Duodenal mucosa (tissue), 2 donors: ENCODE results near the gene ASB3.
"Not testable (repeated sequence)": the region's sequence is repeated elsewhere in the genome, so short reads cannot be mapped to it uniquely, and the experiment has no call there.

Source experiments
- H3K27ac ChIP-seq: one replicate; pipeline ENCODE4 v1.7.0; 2013; ENCODE audit warnings: low read depth, low read length
- H3K27me3 ChIP-seq, 2 donors: one replicate each; pipeline ENCODE4 v1.7.0; 2013; ENCODE audit warnings: low read length in 2 of 2, control low read depth in 1 of 2; ENCODE audit not compliant: insufficient read depth in 2 of 2, control insufficient read depth in 1 of 2
- H3K36me3 ChIP-seq, 2 donors: one replicate each; pipeline ENCODE4 v1.7.0; 2013; ENCODE audit warnings: low read length in 2 of 2, control low read depth in 1 of 2; ENCODE audit not compliant: insufficient read depth in 2 of 2, control insufficient read depth in 1 of 2
- H3K4me1 ChIP-seq, 2 donors: one replicate each; pipeline ENCODE4 v1.7.0; 2013; ENCODE audit warnings: low read length in 2 of 2, control low read depth in 1 of 2; ENCODE audit not compliant: insufficient read depth in 2 of 2, control insufficient read depth in 1 of 2
- H3K4me3 ChIP-seq, 2 donors: one replicate each; pipeline ENCODE4 v1.7.0; 2013; ENCODE audit warnings: low read length in 2 of 2, low read depth in 1 of 2
- H3K9ac ChIP-seq, 2 donors: one replicate each; pipeline ENCODE4 v1.7.0; 2013; ENCODE audit warnings: low read length in 2 of 2, low read depth in 1 of 2
- H3K9me3 ChIP-seq, 2 donors: one replicate each; pipeline ENCODE4 v1.7.0; 2013; ENCODE audit warnings: low read length in 2 of 2, control low read depth in 1 of 2; ENCODE audit not compliant: control insufficient read depth in 1 of 2

ASB3 gene

DNA sequence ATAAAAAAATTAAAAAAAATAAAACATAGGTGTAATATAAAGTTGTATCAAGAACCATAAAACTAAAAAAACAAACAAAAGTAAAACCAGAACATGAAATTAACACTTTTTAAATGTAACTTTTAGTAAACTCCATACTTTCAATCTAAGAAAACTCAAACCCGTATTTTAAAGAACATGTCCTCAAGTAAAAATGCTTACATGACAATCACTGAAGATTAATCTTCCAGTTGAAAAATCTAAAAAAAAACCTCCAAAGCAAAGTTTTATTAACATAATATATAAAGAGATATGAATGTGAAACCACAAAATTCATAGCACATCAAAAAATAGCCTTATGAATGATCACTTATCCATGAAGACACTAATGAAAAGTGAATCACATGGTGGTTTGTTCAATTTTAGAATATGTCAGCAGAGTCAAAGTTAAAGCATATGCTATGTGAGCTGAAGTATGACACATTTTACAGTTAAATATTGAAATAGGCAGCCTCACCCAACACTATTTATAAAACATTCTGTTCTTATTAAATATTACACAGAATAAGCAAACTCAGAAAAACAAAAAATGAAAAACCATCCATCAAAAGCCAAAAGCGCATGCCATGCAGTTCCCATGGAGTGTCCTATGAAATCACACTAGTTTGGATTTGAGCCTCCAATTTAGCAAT lies 42.2 kb downstream of the ASB3 start:
- Histone ChIP-seq H3K4me1 (no peaks in the 10 kb centered on the region), H3K9me3 (no peaks in the 10 kb centered on the region), H3K36me3 (peaks cover 11 to 12% of the 10 kb centered on the region in 2 donors), H3K4me3 (no peak overlapping the region), H3K27me3 (no peaks in the 10 kb centered on the region), H3K27ac (no peak overlapping the region), H3K9ac (no peak overlapping the region)

DNA sequence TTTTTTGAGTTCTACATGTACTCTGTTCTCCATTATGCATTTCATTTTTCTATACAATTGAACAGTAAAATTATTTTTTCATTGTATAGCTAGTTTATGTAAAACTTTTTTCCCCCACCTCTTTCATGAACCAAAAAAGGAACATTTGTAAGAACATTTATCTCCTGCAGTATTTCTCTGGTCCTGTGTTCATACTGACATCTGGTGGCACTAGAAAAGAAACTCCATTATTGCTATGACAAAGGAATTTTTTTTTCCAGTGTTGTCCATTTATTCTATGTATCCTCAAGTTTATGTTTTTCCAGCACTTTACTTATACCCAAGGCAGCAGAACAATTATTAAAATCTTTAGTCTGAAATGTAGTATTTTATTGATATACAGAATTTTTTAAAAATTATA lies 46.6 kb downstream of the ASB3 start:
- no peaks in the 10 kb centered on the region for H3K27me3 ChIP-seq
- no peaks in the 10 kb centered on the region for H3K4me1 ChIP-seq
- H3K9me3 ChIP-seq, result no peaks in the 10 kb centered on the region
- no peak overlapping the region for H3K9ac ChIP-seq
- peaks cover 3 to 5% of the 10 kb centered on the region in 2 donors for H3K36me3 ChIP-seq
- H3K27ac ChIP-seq, result no peak overlapping the region
- H3K4me3 ChIP-seq, result no peak overlapping the region

DNA sequence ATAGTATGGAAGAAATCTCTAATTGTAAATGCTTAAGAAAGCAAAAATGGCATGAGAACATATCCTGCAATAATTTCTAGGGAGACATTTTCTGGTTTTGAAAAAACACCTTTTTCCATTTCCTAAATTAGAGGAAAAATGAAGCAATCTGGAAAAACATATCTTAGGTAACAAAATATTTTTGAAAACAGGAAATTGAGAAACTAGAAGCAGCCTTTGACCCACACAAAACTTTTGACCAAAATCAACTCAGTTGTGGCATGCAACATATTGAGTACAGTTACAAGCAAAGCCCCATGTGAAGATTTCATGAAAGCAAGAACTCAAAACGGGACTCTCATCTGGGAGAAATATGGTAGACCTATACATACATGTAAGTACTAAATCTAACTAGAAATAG lies 47.7 kb downstream of the ASB3 start:
- Histone ChIP-seq H3K9ac (no peak overlapping the region), H3K4me3 (no peak overlapping the region), H3K4me1 (no peaks in the 10 kb centered on the region), H3K36me3 (peaks cover 5% of the 10 kb centered on the region in 2 donors), H3K9me3 (no peaks in the 10 kb centered on the region), H3K27ac (no peak overlapping the region), H3K27me3 (no peaks in the 10 kb centered on the region)

DNA sequence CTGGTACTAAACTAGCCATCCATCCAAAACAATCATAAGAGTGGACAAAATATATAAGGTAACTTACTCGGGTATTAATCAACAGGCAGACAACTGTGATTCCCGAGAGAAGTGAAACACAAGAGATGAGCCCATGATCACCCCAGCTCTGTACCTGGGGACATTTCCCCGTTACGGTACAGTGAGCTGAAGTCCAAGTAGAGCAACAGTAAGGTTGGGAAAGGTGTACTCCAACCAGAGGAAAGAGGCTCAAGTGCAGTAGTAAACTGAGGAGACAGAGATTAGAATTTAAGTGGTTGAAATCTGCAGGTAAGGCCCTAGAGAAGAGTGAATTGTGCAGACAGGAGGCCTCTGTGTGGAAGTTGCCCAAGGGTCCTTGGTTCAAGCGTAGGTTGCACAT lies 49.7 kb downstream of the ASB3 start:
- Histone ChIP-seq H3K9me3 (no peaks in the 10 kb centered on the region), H3K9ac (no peak overlapping the region), H3K4me3 (no peak overlapping the region), H3K27ac (no peak overlapping the region), H3K36me3 (peaks cover 6 to 11% of the 10 kb centered on the region in 2 donors), H3K27me3 (no peaks in the 10 kb centered on the region), H3K4me1 (no peaks in the 10 kb centered on the region)

DNA sequence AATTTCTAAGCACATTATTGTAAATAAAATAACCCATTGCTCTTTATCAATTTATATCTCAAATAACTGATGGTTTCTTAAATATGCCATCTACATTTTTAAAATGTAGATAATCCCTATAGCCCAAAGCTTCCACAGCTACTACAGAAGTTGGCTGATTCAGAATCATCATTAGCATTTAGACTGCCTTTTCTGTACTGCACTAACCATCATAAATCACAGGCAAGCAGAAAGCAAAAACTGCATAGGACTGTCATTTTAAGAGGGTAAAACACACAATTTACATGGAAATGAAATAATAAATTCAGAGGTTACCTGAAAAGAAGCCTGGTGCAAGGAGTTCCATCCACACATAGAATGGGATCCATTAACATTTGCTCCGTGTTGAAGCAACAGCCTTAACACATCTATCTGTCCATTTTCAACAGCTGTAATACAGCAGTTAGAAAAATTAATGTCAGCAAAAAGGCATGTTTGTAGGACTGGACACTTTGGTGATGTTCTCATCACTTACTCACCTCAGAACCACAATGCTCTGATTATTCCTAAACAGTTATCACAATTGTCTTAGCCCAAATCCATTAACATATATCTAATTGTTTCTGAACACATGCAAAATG lies 57.5 kb downstream of the ASB3 start:
- H3K9me3 ChIP-seq, result no peaks in the 10 kb centered on the region
- H3K27ac ChIP-seq, result no peak overlapping the region
- H3K27me3 ChIP-seq, result no peaks in the 10 kb centered on the region
- no peak overlapping the region for H3K9ac ChIP-seq
- no peak overlapping the region for H3K4me3 ChIP-seq
- H3K36me3 ChIP-seq, result peaks cover 6 to 18% of the 10 kb centered on the region in 2 donors
- H3K4me1 ChIP-seq, result no peaks in the 10 kb centered on the region

DNA sequence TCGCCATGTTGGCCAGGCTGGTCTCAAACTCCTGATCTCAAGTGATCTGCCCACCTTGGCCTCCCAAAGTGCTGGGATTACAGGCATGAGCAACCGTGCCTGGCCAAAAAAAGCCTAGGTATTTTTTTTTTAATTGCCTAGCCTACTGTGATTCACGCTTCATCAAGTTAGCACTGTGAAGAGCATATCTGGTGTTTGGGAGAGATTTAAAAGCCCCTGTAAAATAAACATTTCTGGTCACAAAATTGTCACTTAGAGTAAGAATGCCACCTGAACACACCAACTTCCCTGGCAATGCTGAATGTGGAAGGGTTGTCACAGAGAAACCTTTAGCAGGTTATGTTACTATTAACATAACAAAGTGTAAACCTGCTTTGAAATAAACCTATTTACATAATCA lies 58.8 kb downstream of the ASB3 start:
- H3K27ac ChIP-seq, result no peak overlapping the region
- peaks cover 3 to 12% of the 10 kb centered on the region in 2 donors for H3K36me3 ChIP-seq
- H3K9ac ChIP-seq, result no peak overlapping the region
- H3K9me3 ChIP-seq, result no peaks in the 10 kb centered on the region
- no peak overlapping the region for H3K4me3 ChIP-seq
- no peaks in the 10 kb centered on the region for H3K27me3 ChIP-seq
- H3K4me1 ChIP-seq, result no peaks in the 10 kb centered on the region

DNA sequence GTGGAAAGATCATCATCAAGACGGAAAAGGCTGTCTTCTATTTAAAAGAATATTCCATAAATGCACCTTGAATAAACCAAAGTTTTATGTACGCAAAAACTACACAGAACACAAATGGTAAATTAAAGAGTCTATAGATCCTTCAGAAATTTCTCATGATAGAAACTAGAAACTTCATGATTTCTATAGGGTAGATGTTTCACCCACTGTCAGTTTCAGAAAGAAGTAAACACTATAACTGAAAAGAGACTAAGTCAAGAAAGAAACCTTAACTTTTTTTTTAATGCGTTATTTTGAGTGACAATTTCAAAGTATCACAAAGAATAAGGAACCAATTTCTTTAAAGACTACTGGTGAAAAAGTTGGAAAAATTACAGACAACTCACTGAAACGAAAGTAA lies 61.1 kb downstream of the ASB3 start:
- H3K27me3 ChIP-seq, result no peaks in the 10 kb centered on the region
- H3K27ac ChIP-seq, result no peak overlapping the region
- H3K4me3 ChIP-seq, result no peak overlapping the region
- no peaks in the 10 kb centered on the region for H3K4me1 ChIP-seq
- H3K36me3 ChIP-seq, result peaks cover 3 to 12% of the 10 kb centered on the region in 2 donors
- H3K9ac ChIP-seq, result no peak overlapping the region
- no peaks in the 10 kb centered on the region for H3K9me3 ChIP-seq

DNA sequence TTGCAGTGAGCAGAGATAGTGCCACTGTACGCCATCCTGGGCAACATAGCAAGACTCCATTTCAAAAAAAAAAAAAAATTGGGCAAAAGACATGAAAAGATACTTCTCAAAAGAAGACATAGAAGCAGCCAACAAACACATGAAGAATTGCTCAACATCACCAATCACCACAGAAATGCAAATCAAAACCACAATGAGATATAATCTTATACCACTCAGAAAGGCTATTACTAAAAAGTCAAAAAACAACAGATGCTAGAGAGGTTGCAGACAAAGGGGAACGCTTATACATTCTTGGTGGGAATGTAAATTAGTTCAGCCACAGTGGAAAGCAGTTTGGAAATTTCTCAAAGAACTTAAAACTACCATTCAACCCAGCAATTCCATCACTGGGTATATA lies 62.2 kb downstream of the ASB3 start:
- H3K4me1 ChIP-seq, result no peaks in the 10 kb centered on the region

DNA sequence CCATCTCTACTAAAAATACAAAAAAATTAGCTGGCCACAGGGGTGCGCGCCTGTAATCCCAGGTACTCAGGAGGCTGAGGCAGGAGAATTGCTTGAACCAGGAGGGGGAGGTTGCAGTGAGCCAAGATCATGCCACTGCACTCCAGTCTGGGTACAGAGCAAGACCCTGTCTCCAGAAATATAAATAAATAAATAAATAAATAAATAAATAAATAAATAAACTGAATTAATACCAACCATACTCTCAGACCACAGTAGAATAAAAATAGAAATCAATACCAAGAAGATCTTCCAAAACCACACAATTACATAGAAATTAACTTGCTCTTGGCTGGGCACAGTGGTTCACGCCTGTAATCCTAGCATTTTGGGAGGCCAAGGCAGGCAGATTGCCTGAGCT lies 65.8 kb downstream of the ASB3 start:
- not testable (repeated sequence) for H3K9ac ChIP-seq, H3K9me3 ChIP-seq, H3K27ac ChIP-seq, H3K4me3 ChIP-seq, H3K36me3 ChIP-seq, H3K4me1 ChIP-seq, H3K27me3 ChIP-seq

More for the DNA sequence above, 62.2 kb downstream of the ASB3 start:
- H3K9me3 ChIP-seq, result no peaks in the 10 kb centered on the region
- no peaks in the 10 kb centered on the region for H3K27me3 ChIP-seq
- H3K36me3 ChIP-seq, result peaks cover 3 to 7% of the 10 kb centered on the region in 2 donors
- H3K4me3 ChIP-seq, result no peak overlapping the region
- no peak overlapping the region for H3K27ac ChIP-seq
- no peak overlapping the region for H3K9ac ChIP-seq

DNA sequence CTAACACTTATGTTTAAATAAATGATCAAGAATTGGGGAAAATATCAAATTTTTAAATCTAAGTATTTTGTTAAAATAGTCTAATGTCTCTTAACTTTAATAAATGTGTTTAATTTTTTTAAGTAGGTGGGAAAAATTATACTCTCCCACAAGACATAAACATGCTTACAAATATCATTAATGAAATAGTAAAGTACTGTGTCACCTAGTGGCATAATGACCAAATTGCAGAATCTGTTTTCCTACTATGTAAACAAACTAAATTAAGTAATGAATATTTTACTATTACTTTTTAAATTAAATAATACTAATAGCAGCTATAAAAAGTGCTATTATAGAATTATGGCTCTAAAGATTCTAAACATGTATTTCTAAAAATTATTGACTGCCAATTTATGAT lies 71.2 kb downstream of the ASB3 start:
- H3K4me3 ChIP-seq, result no peak overlapping the region
- H3K9ac ChIP-seq, result no peak overlapping the region
- H3K27ac ChIP-seq, result no peak overlapping the region
- H3K4me1 ChIP-seq, result no peaks in the 10 kb centered on the region
- no peaks in the 10 kb centered on the region for H3K27me3 ChIP-seq
- H3K36me3 ChIP-seq, result peaks cover 0 to 5% of the 10 kb centered on the region in 2 donors
- no peaks in the 10 kb centered on the region for H3K9me3 ChIP-seq
